Mucosa of descending colon (tissue), 3 donors: ENCODE measurements around the gene PPP3CA. TPM values are rescaled to one million over a fixed set of nuclear protein-coding genes. Genes with fewer than 3 reads are reported as not detected.

ENCODE experiments used
- ATAC-seq: fragments of 200-7000 bp; cut with Tn5 transposase; one replicate; pipeline ENCODE4 v1.9.1; 2020; ENCODE audit warnings: mild to moderate bottlenecking, moderate library complexity
- DNase-seq, 3 donors: peaks; one replicate each; pipeline ENCODE4 v3.0.0-alpha.2; 2020
- H3K36me3 ChIP-seq: fragments of 200-600 bp; one replicate; pipeline ENCODE4 v1.8.0; 2021; ENCODE audit warnings: low read depth, mild to moderate bottlenecking
- H3K4me1 ChIP-seq: fragments of 200-600 bp; one replicate; pipeline ENCODE4 v1.8.0; 2021; ENCODE audit warnings: low read depth, mild to moderate bottlenecking
- H3K4me3 ChIP-seq: fragments of 200-600 bp; one replicate; pipeline ENCODE4 v1.8.0; 2021; ENCODE audit warnings: mild to moderate bottlenecking
- H3K9me3 ChIP-seq: fragments of 200-600 bp; one replicate; pipeline ENCODE4 v1.8.0; 2021; ENCODE audit warnings: mild to moderate bottlenecking
- intact Hi-C, 2 donors: fragments of 100-400 bp; cut with DNase I in 1 of 2; cut with micrococcal nuclease in 1 of 2; formaldehyde crosslinking; loops; one replicate each; pipeline versions ENCODE4 v1.11.0 to v1.11.1; 2022; cut with DNase I, micrococcal nuclease
- total RNA-seq, 3 donors: library from RNA; stranded (reverse); fragmentation: NEBNext Ultra II Directional in 2 of 3; extraction: Animal tissue kit (Norgen Biotek cat#: 25700) in 2 of 3; gene quantifications; one replicate each; pipeline versions ENCODE4 v1.2.1 to v1.2.4, GENCODE V29; 2021 to 2023
- TF ChIP-seq, protein P1 (sequence below): fragments of 200-600 bp; IDR thresholded peaks from one replicate; pipeline ENCODE4 v1.8.0; 2022; ENCODE audit warnings: antibody characterized with exemption, mild to moderate bottlenecking
- donor health status: DM: no; HTN: no; CAD: no; lungs with moderate emphysema.
- donor health status: DM: no; HTN: no; CAD: no.
- donor health status: DM: no; HTN: yes; CAD: no.

The PPP3CA gene
- total RNA-seq, 3 donors from 2014 or later, result 38.3 to 47.6 (median 40.4) TPM

DNA sequence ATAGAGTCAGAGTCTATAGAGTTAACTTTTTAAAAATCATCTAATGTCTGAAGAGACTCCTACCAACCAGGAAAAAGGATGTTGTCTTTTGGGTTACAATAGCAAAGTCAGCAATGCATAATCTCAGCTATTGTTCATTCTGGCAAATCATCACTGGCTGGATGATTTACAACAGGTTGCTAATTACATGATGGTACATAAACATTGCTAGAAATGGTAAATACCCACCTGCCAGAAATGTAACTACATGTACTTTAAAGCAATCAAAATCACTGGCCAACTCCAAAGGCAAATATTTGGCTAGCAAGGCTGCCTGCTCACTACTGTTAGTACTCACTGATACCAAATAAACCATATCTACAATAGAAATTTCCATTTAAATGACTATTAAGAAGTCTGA lies 91.1 kb downstream of the PPP3CA start:
- Histone ChIP-seq H3K4me1 (peaks cover 3% of the 10 kb centered on the region), H3K4me3 (no peak overlapping the region), H3K36me3 (no peaks in the 10 kb centered on the region), H3K9me3 (no peaks in the 10 kb centered on the region)
- DNase-seq (peak in 1 of 3 donors; percentile 48), ATAC-seq (peak; percentile 91)
- TF ChIP-seq, protein P1, sequence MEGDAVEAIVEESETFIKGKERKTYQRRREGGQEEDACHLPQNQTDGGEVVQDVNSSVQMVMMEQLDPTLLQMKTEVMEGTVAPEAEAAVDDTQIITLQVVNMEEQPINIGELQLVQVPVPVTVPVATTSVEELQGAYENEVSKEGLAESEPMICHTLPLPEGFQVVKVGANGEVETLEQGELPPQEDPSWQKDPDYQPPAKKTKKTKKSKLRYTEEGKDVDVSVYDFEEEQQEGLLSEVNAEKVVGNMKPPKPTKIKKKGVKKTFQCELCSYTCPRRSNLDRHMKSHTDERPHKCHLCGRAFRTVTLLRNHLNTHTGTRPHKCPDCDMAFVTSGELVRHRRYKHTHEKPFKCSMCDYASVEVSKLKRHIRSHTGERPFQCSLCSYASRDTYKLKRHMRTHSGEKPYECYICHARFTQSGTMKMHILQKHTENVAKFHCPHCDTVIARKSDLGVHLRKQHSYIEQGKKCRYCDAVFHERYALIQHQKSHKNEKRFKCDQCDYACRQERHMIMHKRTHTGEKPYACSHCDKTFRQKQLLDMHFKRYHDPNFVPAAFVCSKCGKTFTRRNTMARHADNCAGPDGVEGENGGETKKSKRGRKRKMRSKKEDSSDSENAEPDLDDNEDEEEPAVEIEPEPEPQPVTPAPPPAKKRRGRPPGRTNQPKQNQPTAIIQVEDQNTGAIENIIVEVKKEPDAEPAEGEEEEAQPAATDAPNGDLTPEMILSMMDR, result no peak
- intact Hi-C loops, result no loop called here

DNA sequence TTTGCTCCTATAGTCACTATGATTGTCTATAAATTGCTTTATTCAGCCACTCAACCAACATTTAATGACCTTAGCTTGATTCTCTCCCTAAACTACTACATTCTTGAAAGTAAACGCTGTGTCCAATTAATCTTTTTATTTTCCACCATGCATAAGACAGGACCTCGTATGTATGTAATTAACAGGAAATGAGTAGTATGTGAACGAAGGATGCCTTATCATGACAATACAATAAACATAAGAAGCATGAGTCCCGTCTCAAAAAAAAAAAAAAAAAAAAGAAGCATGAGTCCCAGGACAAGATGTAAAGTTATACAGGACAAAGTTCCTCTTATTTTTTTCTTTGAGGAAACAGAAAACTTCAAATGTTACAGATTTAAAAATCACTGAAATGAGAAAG lies 92.5 kb downstream of the PPP3CA start:
- ATAC-seq, result no peak
- Histone ChIP-seq H3K36me3 (no peaks in the 10 kb centered on the region), H3K4me3 (no peak overlapping the region), H3K4me1 (peaks cover 3% of the 10 kb centered on the region), H3K9me3 (no peaks in the 10 kb centered on the region)
- no peak for DNase-seq
- intact Hi-C loops, result no loop called here
- TF ChIP-seq, protein P1, result no peak

DNA sequence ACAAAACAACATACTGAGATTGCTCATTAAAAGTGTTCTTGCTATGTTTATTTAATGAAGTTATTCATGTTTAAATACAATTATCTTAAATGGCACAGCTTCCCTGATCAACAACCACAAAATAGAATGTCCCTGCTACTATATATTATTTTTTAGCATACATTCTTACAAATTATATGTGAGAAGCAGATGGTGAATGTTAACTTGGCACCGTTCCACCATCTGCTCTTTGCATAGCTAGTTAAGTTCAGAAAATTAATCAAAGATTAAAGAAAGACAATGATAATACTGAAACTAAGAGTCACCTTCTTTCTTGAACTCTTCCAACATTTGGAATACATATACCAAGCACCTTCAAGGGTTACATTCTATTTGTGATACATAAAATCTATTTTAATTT lies 94.2 kb downstream of the PPP3CA start:
- TF ChIP-seq, protein P1, result no peak
- no peak for DNase-seq
- intact Hi-C loops, result no loop called here
- Histone ChIP-seq H3K4me3 (no peak overlapping the region), H3K36me3 (no peaks in the 10 kb centered on the region), H3K9me3 (no peaks in the 10 kb centered on the region), H3K4me1 (peaks cover 3% of the 10 kb centered on the region)
- no peak for ATAC-seq

DNA sequence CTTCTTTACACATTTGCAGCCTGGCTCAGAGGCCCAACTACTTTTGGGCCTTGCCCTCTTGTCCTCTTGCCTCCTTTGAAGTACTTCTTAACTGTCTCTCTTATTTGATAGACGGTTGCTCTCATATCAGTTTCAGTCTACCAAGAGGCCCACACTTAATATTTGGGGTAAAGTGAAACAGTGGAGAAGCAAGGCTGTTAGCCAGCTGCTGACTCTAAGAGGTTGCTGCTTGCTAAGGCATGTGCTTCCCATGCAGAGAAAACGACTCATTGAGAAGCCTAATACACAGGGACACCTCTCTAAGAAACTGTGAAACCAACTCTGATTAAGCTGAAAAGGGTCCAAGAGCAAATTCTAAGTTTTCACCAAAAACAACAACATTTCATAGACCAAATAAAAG lies 94.6 kb downstream of the PPP3CA start:
- H3K4me3 ChIP-seq, result no peak overlapping the region
- peaks cover 3% of the 10 kb centered on the region for H3K4me1 ChIP-seq
- TF ChIP-seq, protein P1, result no peak
- intact Hi-C loops, result no loop called here
- H3K9me3 ChIP-seq, result no peaks in the 10 kb centered on the region
- no peak for DNase-seq
- ATAC-seq, result no peak
- H3K36me3 ChIP-seq, result no peaks in the 10 kb centered on the region

DNA sequence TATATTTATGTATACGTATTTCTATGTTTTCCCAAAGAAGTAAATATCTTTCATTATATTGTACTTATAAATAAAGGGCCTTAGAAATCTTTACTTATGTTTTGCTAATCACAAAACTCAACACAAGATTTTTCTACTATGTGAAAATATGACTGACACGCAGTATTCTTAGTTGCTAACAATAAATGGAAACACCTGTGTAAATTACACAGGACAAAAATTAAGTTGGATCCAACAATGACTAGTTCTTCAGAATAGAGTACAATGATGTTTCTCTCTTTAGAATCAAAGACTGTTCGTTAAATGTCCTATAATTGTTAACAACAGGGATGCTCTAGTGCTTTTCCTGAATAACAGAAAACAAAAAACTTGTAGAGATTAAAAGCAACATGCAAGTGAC lies 96.1 kb downstream of the PPP3CA start:
- no peaks in the 10 kb centered on the region for H3K36me3 ChIP-seq

DNA sequence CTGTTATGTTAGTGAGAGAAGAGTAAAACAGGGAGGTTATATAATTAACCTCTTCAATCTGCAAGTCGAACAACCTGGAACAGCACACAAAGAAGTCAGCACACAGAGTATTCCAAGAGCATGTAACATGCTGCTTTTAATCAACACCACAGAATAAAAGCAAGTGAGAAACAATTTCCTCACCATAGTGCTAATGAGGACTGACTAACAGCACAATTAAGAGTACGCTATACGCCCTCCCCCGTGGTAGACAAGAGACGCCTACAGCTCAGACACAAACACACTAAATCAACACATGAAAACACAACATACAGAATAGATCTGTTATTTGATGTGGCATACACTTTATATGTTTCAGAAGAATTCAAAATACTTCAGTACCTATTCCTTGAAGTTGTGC lies 103.0 kb downstream of the PPP3CA start:
- ATAC-seq, result no peak
- intact Hi-C loops, result no loop called here
- no peaks in the 10 kb centered on the region for H3K36me3 ChIP-seq
- no peaks in the 10 kb centered on the region for H3K9me3 ChIP-seq
- no peak for DNase-seq
- H3K4me1 ChIP-seq, result no peaks in the 10 kb centered on the region
- TF ChIP-seq, protein P1, result no peak
- H3K4me3 ChIP-seq, result no peak overlapping the region

More for the DNA sequence above, 96.1 kb downstream of the PPP3CA start:
- TF ChIP-seq, protein P1, result no peak
- Histone ChIP-seq H3K4me1 (peaks cover 3% of the 10 kb centered on the region), H3K9me3 (no peaks in the 10 kb centered on the region), H3K4me3 (no peak overlapping the region)
- intact Hi-C loops, result no loop called here
- DNase-seq (no peak), ATAC-seq (no peak)
